H9 (cell line): ENCODE measurements around the gene FAM24B. TPM values are rescaled to one million over a fixed set of nuclear protein-coding genes. Genes with fewer than 3 reads are reported as not detected.

Source experiments
- DNase-seq: peaks from one replicate; pipeline ENCODE4 v3.0.0-alpha.2; 2017
- H2AFZ ChIP-seq: one replicate; pipeline ENCODE4 v1.6.1; 2013; ENCODE audit warnings: mild to moderate bottlenecking, low read length, control low read depth, moderate library complexity
- H2AK5ac ChIP-seq: 2 replicates; pipeline ENCODE4 v1.6.1; 2013; ENCODE audit warnings: low read length, control low read depth, mixed read lengths; ENCODE audit not compliant: insufficient read length
- H2BK120ac ChIP-seq: one replicate; pipeline ENCODE4 v1.6.1; 2013; ENCODE audit warnings: low read depth, mild to moderate bottlenecking, low read length, control low read depth, inconsistent platforms; ENCODE audit not compliant: poor library complexity, severe bottlenecking
- H2BK12ac ChIP-seq: 2 replicates; pipeline ENCODE4 v1.6.1; 2013; ENCODE audit warnings: low read length, control low read depth, mixed read lengths, low read depth; ENCODE audit not compliant: insufficient read length
- H2BK15ac ChIP-seq: 2 replicates; pipeline ENCODE4 v1.6.1; 2013; ENCODE audit warnings: low read depth, low read length, control low read depth
- H2BK20ac ChIP-seq: one replicate; pipeline ENCODE4 v1.6.1; 2013; ENCODE audit warnings: low read depth, mild to moderate bottlenecking, low read length, control low read depth, inconsistent platforms; ENCODE audit not compliant: poor library complexity, severe bottlenecking
- H2BK5ac ChIP-seq: 2 replicates; pipeline ENCODE4 v1.6.1; 2013; ENCODE audit warnings: low read length, control low read depth, mixed read lengths; ENCODE audit not compliant: insufficient read length
- H3K14ac ChIP-seq: 2 replicates; pipeline ENCODE4 v1.6.1; 2013; ENCODE audit warnings: low read length, control low read depth; ENCODE audit not compliant: insufficient read depth
- H3K18ac ChIP-seq: 2 replicates; pipeline ENCODE4 v1.6.1; 2013; ENCODE audit warnings: low read depth, mild to moderate bottlenecking, mixed read lengths, low read length, control low read depth; ENCODE audit not compliant: insufficient read length
- H3K23ac ChIP-seq: 2 replicates; pipeline ENCODE4 v1.6.1; 2013; ENCODE audit warnings: low read length, control low read depth, mixed read lengths, low read depth; ENCODE audit not compliant: insufficient read length
- H3K23me2 ChIP-seq: 2 replicates; pipeline ENCODE4 v1.6.1; 2013; ENCODE audit warnings: low read depth, mild to moderate bottlenecking, mixed read lengths, low read length, control low read depth; ENCODE audit not compliant: insufficient read length, poor library complexity, severe bottlenecking
- H3K27ac ChIP-seq: 2 replicates; pipeline ENCODE4 v1.5.1; 2013; ENCODE audit warnings: low read length, control low read depth, mixed read lengths, low read depth; ENCODE audit not compliant: insufficient read length
- H3K27me3 ChIP-seq: 2 replicates; pipeline ENCODE4 v1.6.1; 2013; ENCODE audit warnings: low read length, control low read depth, inconsistent platforms; ENCODE audit not compliant: insufficient read depth
- H3K4ac ChIP-seq: 2 replicates; pipeline ENCODE4 v1.6.1; 2013; ENCODE audit warnings: low read depth, mild to moderate bottlenecking, control low read depth, inconsistent platforms, low read length, moderate library complexity
- H3K4me1 ChIP-seq: 2 replicates; pipeline ENCODE4 v1.6.1; 2013; ENCODE audit warnings: low read length, control low read depth, inconsistent platforms; ENCODE audit not compliant: insufficient read depth
- H3K4me2 ChIP-seq: 2 replicates; pipeline ENCODE4 v1.6.1; 2013; ENCODE audit warnings: low read length, control low read depth, mixed read lengths; ENCODE audit not compliant: insufficient read length, insufficient read depth
- H3K56ac ChIP-seq: 2 replicates; pipeline ENCODE4 v1.6.1; 2013; ENCODE audit warnings: low read depth, mild to moderate bottlenecking, mixed read lengths, low read length, control low read depth; ENCODE audit not compliant: insufficient read length
- H3K79me1 ChIP-seq: 2 replicates; pipeline ENCODE4 v1.6.1; 2013; ENCODE audit warnings: low read depth, mild to moderate bottlenecking, moderate library complexity, low read length, control low read depth, inconsistent platforms; ENCODE audit not compliant: insufficient read depth, poor library complexity, severe bottlenecking
- H3K79me2 ChIP-seq: 2 replicates; pipeline ENCODE4 v1.6.1; 2013; ENCODE audit warnings: low read length, control low read depth, inconsistent platforms; ENCODE audit not compliant: insufficient read depth
- H3K9ac ChIP-seq: 2 replicates; pipeline ENCODE4 v1.6.1; 2013; ENCODE audit warnings: low read length, control low read depth, mixed read lengths; ENCODE audit not compliant: insufficient read length; ENCODE audit errors: extremely low read depth
- H3K9me3 ChIP-seq: one replicate; pipeline ENCODE4 v1.6.1; 2013; ENCODE audit warnings: low read depth, low read length, inconsistent platforms; ENCODE audit not compliant: control insufficient read depth
- H3T11ph ChIP-seq: one replicate; pipeline ENCODE4 v1.6.1; 2013; ENCODE audit warnings: mild to moderate bottlenecking, low read length, control low read depth, inconsistent platforms
- H4K20me1 ChIP-seq: one replicate; pipeline ENCODE4 v1.6.1; 2013; ENCODE audit not compliant: control insufficient read depth, insufficient read length, insufficient read depth
- H4K5ac ChIP-seq: 2 replicates; pipeline ENCODE4 v1.6.1; 2013; ENCODE audit warnings: low read depth, mild to moderate bottlenecking, mixed read lengths, low read length, control low read depth; ENCODE audit not compliant: insufficient read length
- H4K8ac ChIP-seq: replicated peaks from 2 replicates; pipeline ENCODE4 v1.6.1; 2013; ENCODE audit warnings: low read length, control low read depth, mixed read lengths, low read depth; ENCODE audit not compliant: insufficient read length
- H4K91ac ChIP-seq: 2 replicates; pipeline ENCODE4 v1.6.1; 2013; ENCODE audit warnings: low read depth, mild to moderate bottlenecking, moderate library complexity, mixed read lengths, low read length, control low read depth; ENCODE audit not compliant: insufficient read length
- H3K27ac Mint-ChIP-seq, 3 experiments: 2 replicates in 2 of 3; 3 replicates in 1 of 3; pipeline ENCODE4 v1.8.0; 2020 to 2021; ENCODE audit warnings: mixed read lengths in 3 of 3, mild to moderate bottlenecking in 1 of 3, moderate library complexity in 1 of 3
- H3K27me3 Mint-ChIP-seq: 2 replicates; pipeline ENCODE4 v1.8.0; 2021; ENCODE audit warnings: low read depth, mild to moderate bottlenecking, moderate library complexity, mixed read lengths
- H3K36me3 Mint-ChIP-seq, 3 experiments: 2 replicates in 2 of 3; 3 replicates in 1 of 3; pipeline ENCODE4 v1.8.0; 2020 to 2021; ENCODE audit warnings: low read depth in 3 of 3, mixed read lengths in 3 of 3; ENCODE audit not compliant: insufficient read depth in 1 of 3
- H3K4me1 Mint-ChIP-seq, 2 experiments: 2 replicates each; pipeline ENCODE4 v1.8.0; 2020; ENCODE audit warnings: mixed read lengths in 2 of 2
- H3K4me3 Mint-ChIP-seq, 2 experiments: 2 replicates in 1 of 2; 3 replicates in 1 of 2; pipeline ENCODE4 v1.8.0; 2020 to 2021; ENCODE audit warnings: mild to moderate bottlenecking in 2 of 2, mixed read lengths in 2 of 2, moderate library complexity in 1 of 2
- H3K9me3 Mint-ChIP-seq, 2 experiments: 2 replicates in 1 of 2; 3 replicates in 1 of 2; pipeline ENCODE4 v1.8.0; 2020; ENCODE audit warnings: mild to moderate bottlenecking in 2 of 2, mixed read lengths in 2 of 2, moderate library complexity in 1 of 2
- CTCF ChIP-seq: fragments of 200-600 bp; sonication (generic); conservative IDR thresholded peaks from 3 replicates; pipeline ENCODE4 v1.8.0; 2021; ENCODE audit warnings: antibody characterized with exemption, mild to moderate bottlenecking
- WGBS: extraction: QIAGEN DNeasy Blood & Tissue Kit; methylation state at CpG from one replicate; pipeline ENCODE4 v1.1.7; 2013; ENCODE audit warnings: missing lambda C conversion rate, low lambda C conversion rate, mixed read lengths; ENCODE audit not compliant: insufficient read length; ENCODE audit errors: extremely low coverage; 5-methylcytosine and 5-hydroxymethylcytosine counted together
- total RNA-seq: library from RNA; stranded (reverse); gene quantifications from 2 replicates; pipeline ENCODE4 v1.2.1, GENCODE V29; 2021

Gene FAM24B
- total RNA-seq, 1 experiment from 2014 or later, result not detected

GRCh38 chr10:122861711-122862161 is 17.6 kb downstream of the FAM24B start:
- Histone ChIP-seq H4K20me1 (no peaks in the 10 kb centered on the region), H4K91ac (no peak overlapping the region), H3K23ac (no peak overlapping the region), H4K5ac (no peak overlapping the region), H2BK20ac (no peak overlapping the region), H3K56ac (no peak overlapping the region), H2BK120ac (no peak overlapping the region), H2AFZ (no peak overlapping the region), H3K79me2 (no peaks in the 10 kb centered on the region), H3K14ac (peak overlapping the region; percentile 39; the same call in 1 of the 2 replicates), H3K27me3 (no peaks in the 10 kb centered on the region), H3K9me3 (peaks cover 2% of the 10 kb centered on the region), H3T11ph (no peak overlapping the region), H3K4ac (no peak overlapping the region), H3K4me1 (no peaks in the 10 kb centered on the region), H2BK5ac (no peak overlapping the region), H2AK5ac (no peak overlapping the region), H2BK12ac (no peak overlapping the region), H4K8ac (no peak overlapping the region), H3K27ac (no peak overlapping the region), H3K18ac (no peak overlapping the region), H3K9ac (no peak overlapping the region), H3K79me1 (no peaks in the 10 kb centered on the region), H3K4me2 (no peak overlapping the region), H3K23me2 (no peaks in the 10 kb centered on the region), H2BK15ac (no peak overlapping the region)
- H3K9me3 Mint-ChIP-seq, result peaks cover 10 to 13% of the 10 kb centered on the region in 2 experiments
- H3K27me3 Mint-ChIP-seq, result no peaks in the 10 kb centered on the region; the same call in 1 of the 2 replicates
- DNase-seq, result no peak
- peaks cover 6 to 14% of the 10 kb centered on the region in 2 experiments for H3K4me1 Mint-ChIP-seq
- no peak overlapping the region; a peak in 1 of 7 replicates for H3K27ac Mint-ChIP-seq
- H3K36me3 Mint-ChIP-seq, result peaks cover 6 to 7% (median 7%) of the 10 kb centered on the region in 3 experiments; a peak in 6 of 7 replicates
- no CpG with 5 or more reads among the region's 1 CpG for WGBS
- no peak for TF ChIP-seq CTCF
- no peak overlapping the region for H3K4me3 Mint-ChIP-seq
